Stimulated activated CD8-positive, alpha-beta memory T cell treated with anti-CD3 and anti-CD28 coated beads, Interleukin-4, amount 100 ng/mL, for 4 hours (primary cell): ENCODE results near the gene WDPCP.
"Not testable (repeated sequence)": the region's sequence is repeated elsewhere in the genome, so short reads cannot be mapped to it uniquely, and the experiment has no call there.

ENCODE experiments used
- DNase-seq, 2 donors: peaks; one replicate each; pipeline ENCODE4 v3.0.0-alpha.2; 2020; ENCODE audit warnings: low read depth in 2 of 2, low spot score in 1 of 2

WDPCP gene

GRCh38 chr2:63469313-63469712 lies 119.0 kb downstream of the WDPCP start:
- not testable (repeated sequence) for DNase-seq

GRCh38 chr2:63465633-63466032 lies 122.6 kb downstream of the WDPCP start:
- no peak for DNase-seq

- DNase-seq, result no peak
Observed at GRCh38 chr2:63463142-63463541, 125.1 kb downstream of the WDPCP start.

- DNase-seq, result no peak
Observed at GRCh38 chr2:63446658-63447057, 141.6 kb downstream of the WDPCP start.

GRCh38 chr2:63444565-63445288 lies 143.6 kb downstream of the WDPCP start:
- no peak for DNase-seq

- DNase-seq, result no peak
Observed at GRCh38 chr2:63440612-63441011, 147.7 kb downstream of the WDPCP start.

GRCh38 chr2:63438181-63438580 lies 150.1 kb downstream of the WDPCP start:
- DNase-seq, result no peak

GRCh38 chr2:63436488-63436887 lies 151.8 kb downstream of the WDPCP start:
- DNase-seq, result no peak

- no peak for DNase-seq
Observed at GRCh38 chr2:63435070-63435469, 153.2 kb downstream of the WDPCP start.

- DNase-seq, result no peak
Observed at GRCh38 chr2:63434024-63435001, 154.0 kb downstream of the WDPCP start.

- DNase-seq, result no peak
Observed at GRCh38 chr2:63432373-63432772, 155.9 kb downstream of the WDPCP start.

GRCh38 chr2:63425606-63426005 lies 162.7 kb downstream of the WDPCP start:
- no peak for DNase-seq

GRCh38 chr2:63425079-63425416 lies 163.2 kb downstream of the WDPCP start:
- DNase-seq, result no peak

GRCh38 chr2:63424329-63425078 lies 163.8 kb downstream of the WDPCP start:
- no peak for DNase-seq

GRCh38 chr2:63422556-63422955 lies 165.7 kb downstream of the WDPCP start:
- no peak for DNase-seq

GRCh38 chr2:63408530-63408929 lies 179.7 kb downstream of the WDPCP start:
- DNase-seq, result no peak

- DNase-seq, result no peak
Observed at GRCh38 chr2:63406641-63407040, 181.6 kb downstream of the WDPCP start.

- no peak for DNase-seq
Observed at GRCh38 chr2:63403820-63404219, 184.5 kb downstream of the WDPCP start.

GRCh38 chr2:63402889-63403288 lies 185.4 kb downstream of the WDPCP start:
- DNase-seq, result not testable (repeated sequence)

GRCh38 chr2:63399156-63399555 lies 189.1 kb downstream of the WDPCP start:
- DNase-seq, result no peak

GRCh38 chr2:63379451-63379850 lies 208.8 kb downstream of the WDPCP start:
- DNase-seq, result no peak

GRCh38 chr2:63378589-63378988 lies 209.7 kb downstream of the WDPCP start:
- DNase-seq, result no peak
